OCI-LY1 (cell line): Measurements from ENCODE around the gene SLC29A3.

Experiments used
- EZH2 ChIP-seq: fragments of 200-600 bp; sonication (generic), shearing (Covaris generic); IDR thresholded peaks from 2 replicates; pipeline ENCODE4 v1.8.0; 2017; ENCODE audit warnings: borderline replicate concordance, mixed run types, mild to moderate bottlenecking, antibody characterized with exemption, low read length, moderate library complexity, mixed read lengths
- TF ChIP-seq, protein P1 (sequence below): fragments of 200-600 bp; sonication (generic), shearing (Covaris generic); IDR thresholded peaks from 2 replicates; pipeline ENCODE4 v1.5.1; 2017; ENCODE audit warnings: mild to moderate bottlenecking, antibody characterized with exemption, low read length, moderate library complexity, mixed read lengths

- TF ChIP-seq, protein P1, sequence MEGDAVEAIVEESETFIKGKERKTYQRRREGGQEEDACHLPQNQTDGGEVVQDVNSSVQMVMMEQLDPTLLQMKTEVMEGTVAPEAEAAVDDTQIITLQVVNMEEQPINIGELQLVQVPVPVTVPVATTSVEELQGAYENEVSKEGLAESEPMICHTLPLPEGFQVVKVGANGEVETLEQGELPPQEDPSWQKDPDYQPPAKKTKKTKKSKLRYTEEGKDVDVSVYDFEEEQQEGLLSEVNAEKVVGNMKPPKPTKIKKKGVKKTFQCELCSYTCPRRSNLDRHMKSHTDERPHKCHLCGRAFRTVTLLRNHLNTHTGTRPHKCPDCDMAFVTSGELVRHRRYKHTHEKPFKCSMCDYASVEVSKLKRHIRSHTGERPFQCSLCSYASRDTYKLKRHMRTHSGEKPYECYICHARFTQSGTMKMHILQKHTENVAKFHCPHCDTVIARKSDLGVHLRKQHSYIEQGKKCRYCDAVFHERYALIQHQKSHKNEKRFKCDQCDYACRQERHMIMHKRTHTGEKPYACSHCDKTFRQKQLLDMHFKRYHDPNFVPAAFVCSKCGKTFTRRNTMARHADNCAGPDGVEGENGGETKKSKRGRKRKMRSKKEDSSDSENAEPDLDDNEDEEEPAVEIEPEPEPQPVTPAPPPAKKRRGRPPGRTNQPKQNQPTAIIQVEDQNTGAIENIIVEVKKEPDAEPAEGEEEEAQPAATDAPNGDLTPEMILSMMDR = no peak
- no peak for TF ChIP-seq EZH2
Measured at GRCh38 chr10:71320592-71320991, 1.5 kb downstream of the SLC29A3 start.
